Sigmoid colon (tissue), 4 donors: ENCODE results near the gene PLA2G4D.

Experiments
- CTCF ChIP-seq, 4 experiments: fragments of 450-650 bp in 3 of 4; fragments of 200-600 bp in 1 of 4; IDR thresholded peaks; one replicate each; pipeline ENCODE4 v1.5.1; 2016 to 2019; ENCODE audit warnings: antibody characterized with exemption in 4 of 4, mild to moderate bottlenecking in 3 of 4, moderate library complexity in 2 of 4
- POLR2A ChIP-seq, 2 donors: fragments of 450-650 bp; IDR thresholded peaks; one replicate each; pipeline ENCODE4 v1.6.1; 2016; ENCODE audit warnings: antibody characterized with exemption in 2 of 2, mild to moderate bottlenecking in 2 of 2, moderate library complexity in 2 of 2
- POLR2AphosphoS5 ChIP-seq, 4 donors: sonication (generic); formaldehyde crosslinking; IDR thresholded peaks; one replicate each; pipeline ENCODE4 v1.6.1; 2017; ENCODE audit warnings: antibody characterized with exemption in 4 of 4

DNA sequence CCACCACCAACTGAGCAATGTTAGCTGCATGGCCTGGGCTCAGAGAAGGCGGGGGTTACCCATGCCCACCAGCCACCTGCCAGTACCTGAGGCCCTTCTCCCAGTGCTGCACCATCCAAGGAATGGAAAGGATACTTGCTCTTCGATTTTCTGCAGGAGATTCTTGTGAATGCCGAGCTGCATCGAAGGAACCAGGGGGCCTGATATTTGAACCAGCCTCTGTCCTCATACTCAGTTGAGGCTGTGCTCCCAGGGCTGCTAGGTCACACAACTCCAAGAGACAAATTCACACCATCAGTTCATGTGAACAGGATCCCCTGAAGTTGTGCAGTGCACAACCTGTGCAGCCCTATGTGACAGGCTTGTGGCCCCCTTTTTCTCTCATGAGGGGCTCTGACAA is 44.0 kb upstream of the PLA2G4D start:
- TF ChIP-seq CTCF (IDR thresholded peaks at IDR 0.05) (no peak), POLR2A (IDR thresholded peaks at IDR 0.05) (no peak), POLR2AphosphoS5 (IDR thresholded peaks at IDR 0.05) (no peak)
